HG03565 (cell line): ENCODE results near the gene RIPK4.

Experiments used
- ATAC-seq: cut with Tn5 transposase; IDR thresholded peaks from one replicate; pipeline ENCODE4 v1.9.1; 2021; ENCODE audit warnings: mild to moderate bottlenecking, moderate library complexity; ENCODE audit not compliant: unreplicated experiment

Gene RIPK4

DNA sequence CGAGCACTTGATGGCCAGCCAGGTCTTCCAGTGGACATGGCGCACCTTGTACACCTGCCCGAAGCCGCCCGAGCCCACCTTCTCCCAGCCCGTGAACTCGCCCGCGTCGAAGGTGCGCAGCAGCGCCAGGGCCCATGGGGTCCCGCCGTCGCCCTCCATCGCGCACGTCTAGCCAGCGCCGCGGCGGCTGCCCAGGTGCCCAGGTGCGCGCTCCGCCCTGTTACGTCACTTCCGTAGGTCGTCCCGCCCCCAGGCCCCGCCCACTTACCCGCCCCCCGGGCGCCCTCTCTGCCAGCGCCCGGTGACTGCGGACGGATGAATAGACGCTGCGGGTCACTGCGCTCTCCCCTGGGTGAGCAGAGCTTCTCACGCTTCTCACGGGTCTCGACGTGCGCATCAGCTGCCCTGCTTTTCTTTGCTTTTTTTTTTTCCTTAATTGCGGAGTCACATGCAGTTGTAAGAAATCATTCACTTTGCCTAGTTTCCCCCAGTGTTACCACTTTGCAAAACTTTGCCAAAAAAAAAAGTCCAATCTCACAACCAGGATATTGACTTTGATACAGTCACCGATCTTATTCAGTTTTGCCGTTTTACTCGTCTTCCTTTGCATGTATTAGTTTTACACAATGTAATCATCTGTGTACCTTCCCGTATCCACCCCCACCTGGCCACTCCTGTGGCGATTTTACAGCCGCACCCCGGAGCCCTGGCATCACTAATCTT lies at the start of gene RIPK4:
RIPK4 (minus strand) TSS at position 170 of the 723 bp plus-strand sequence; CDS start at position 159, 11 bp downstream.
- ATAC-seq, result no peak

DNA sequence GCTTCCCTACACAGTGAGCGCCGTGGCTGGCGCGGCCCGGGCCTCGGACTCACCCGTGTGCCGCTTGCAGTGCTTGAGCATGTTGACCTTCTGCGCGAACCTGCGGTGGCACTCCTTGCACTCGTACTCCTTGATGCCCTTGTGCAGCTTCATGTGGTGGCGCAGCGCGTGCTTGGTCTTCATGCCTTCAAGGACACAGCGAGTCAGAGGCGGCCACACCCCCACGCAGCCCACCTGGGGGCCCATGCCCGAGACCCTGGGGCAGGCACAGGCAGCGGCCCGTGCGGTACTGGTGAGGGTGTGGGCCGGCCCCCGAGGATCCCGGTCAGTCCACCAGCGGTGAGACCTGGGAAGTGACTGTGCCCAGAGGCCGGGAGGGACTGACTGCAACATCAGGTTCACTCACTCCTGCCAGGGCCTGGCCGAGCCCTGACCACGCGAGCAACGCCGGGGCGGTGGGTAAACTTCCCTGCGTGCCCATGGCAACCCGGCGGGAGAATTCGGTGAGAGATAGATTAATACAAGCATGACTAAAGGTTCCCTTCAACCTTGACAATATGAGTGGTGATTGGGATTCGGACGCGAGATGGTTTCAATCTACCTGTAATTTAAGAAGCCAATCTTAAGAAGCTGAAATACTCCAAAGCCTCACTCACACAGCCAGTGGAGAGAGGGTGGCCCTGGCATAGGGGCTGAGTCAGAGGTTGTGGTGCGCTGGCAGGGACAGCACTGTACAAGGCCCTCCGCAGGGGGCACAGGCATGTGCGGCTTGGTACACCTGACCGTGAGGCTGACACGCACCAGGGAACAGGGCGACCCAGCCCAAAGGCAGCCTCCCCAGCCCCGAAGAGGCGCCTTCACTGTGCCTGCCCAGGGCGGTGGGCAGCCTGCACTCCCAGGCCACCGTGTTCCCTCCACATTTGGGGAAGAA lies 49.1 kb upstream of the RIPK4 start:
- no peak for ATAC-seq

DNA sequence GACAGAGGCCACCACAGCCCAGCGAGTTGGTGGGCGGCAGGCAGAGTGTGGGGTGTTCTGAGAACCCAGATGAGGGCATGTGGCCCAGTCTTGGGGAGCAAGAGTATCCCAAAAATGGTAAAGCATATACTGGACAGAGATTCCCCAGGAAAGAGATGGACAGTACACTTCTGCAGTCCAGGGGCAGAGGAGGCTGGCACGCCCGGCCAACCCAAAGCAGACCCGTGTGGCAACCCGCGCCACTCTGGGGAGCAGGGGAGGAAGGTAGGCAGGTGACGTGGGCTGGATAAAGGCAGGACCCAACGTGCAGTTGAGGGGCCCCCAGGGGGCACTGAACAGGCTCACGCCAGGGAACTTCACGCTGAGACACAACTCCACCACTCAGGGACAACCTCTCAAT lies 46.4 kb upstream of the RIPK4 start:
- ATAC-seq, result no peak

DNA sequence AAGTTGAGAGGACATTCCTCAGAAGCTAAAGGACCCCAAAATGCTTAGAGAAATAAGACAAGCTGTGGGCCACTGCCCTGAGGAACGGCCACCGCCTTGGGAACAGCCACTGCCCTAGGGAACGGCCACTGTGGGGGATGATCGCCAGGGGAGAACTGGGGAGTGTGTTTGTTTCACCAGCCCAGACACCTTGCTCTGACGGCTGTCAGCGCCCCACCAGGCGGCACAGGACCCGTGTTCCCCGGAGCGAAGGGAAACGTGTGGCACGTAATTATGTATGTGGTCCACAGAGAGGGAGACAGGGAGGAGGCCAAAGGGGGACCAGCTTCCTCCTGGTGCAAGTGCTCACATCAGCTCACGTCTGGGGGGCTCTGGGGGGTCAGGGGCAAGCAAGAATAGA lies 45.8 kb upstream of the RIPK4 start:
- ATAC-seq, result no peak

DNA sequence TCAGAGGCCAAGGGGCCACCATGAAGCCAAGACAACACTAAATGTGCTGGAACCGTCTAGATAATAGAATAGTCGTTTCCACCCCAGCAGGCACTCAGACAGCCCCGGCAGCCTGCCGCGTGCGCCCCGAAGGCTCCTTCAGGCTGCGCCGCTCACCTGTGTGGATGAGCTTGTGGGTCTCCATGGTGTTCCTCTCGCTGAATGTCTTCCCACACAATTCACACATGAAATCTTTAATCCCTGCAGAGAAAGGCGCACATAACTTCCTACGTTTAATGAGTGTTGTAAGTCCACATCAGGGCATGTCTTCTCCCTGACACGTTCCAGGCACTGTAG lies 43.7 kb upstream of the RIPK4 start:
- ATAC-seq, result no peak

DNA sequence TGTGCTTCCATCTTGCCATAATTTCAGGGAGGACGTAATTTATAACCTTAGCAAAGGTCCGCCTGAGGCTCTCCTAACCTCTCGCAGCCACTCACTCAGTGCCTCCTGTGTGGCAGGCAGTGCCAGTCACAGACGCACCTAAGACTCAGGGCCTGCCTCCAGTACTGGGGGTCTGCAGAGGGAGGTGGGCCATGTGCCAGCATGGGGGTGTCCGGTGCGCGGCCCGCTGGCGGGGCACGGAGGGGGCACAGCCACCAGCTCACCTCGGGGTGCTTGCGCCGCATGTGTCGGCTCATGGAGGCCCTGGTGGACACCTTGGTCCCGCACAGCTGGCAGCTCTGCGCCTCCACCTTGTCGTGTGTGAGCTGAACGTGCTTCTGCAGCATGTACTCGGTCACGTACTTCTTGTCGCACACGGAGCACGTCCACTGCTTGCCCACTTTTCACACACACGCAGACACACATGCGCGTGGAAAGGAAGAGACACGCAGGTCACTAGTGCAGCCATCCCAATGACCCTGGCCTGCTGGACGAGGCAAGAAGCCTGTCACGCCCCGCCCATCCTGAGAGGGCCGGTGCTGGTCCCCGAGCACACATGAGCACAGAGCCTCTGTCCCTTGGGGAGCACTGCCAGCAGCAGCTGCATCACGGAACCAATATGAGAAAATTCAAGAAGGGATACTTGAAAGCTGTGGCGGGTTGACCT lies 43.2 kb upstream of the RIPK4 start:
- ATAC-seq, result no peak

DNA sequence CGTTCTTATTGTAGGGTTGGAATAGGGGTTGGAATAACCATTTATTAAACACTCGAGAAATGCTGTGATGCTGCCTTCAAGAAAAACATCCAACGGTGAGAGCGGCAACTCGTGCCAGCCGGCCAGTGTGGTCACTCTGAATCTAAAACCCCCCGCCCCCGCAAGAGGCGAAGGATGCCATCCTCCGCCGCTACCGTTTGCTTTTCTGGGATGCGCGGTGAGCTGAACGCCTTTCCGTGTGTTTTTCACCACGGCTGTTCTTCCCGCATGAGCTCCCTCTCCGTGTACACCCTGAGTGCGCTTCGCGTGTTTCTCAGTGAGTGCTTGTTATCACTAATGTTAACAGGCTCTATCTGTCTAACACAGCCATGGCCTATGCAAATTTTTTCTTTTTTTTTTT lies 42.0 kb upstream of the RIPK4 start:
- no peak for ATAC-seq

DNA sequence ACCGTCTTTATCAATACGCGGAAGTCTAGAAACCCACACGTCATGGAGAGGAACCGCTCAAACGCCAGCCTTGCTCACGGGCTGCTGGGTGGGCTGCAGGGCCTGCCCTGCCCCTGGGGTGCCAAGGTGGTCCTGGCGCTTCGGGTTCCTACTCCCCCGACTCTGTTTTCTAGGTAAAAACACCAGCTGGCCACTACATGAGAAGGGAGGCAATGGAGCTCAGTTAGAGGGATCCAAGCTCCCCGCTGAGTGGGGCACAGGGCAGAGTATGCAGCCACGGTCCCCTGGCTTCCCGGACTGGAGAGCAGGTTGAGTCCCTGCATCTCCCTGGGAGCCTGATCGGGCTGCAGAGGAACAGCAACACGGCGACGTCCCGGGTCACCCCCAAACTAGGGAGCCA lies 41.2 kb upstream of the RIPK4 start:
- no peak for ATAC-seq

DNA sequence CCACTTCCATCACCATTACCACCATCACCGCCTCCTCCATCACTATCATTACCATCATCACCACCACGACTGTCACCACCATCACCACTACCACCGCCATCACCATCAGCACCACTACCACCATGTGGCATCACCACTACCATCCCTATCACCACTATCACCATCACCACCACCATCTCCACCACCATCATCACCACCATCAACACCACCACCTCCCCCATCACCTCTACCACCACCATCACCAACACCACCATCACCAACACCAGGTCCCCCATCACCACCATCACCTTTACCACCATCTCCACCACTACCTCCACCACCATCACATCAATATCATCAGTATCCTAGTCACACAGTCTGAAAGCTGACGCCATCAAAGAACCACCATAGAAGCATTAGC lies 39.9 kb upstream of the RIPK4 start:
- ATAC-seq, result no peak

DNA sequence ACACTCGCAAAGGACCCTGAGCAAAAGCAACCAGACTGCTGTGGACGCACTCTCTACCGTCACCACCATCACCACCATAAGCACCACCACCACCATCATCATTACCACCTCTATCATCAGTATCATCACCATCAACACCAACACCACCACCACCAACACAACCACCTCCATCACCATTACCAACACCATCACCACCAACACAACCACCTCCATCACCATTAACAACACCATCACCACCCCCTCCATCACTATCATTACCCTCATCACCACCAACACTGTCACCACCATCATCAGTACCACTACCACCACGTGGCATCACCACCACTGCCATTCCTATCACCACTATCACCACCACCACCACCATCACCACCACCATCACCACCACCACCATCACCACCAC lies 38.8 kb upstream of the RIPK4 start:
- no peak for ATAC-seq

DNA sequence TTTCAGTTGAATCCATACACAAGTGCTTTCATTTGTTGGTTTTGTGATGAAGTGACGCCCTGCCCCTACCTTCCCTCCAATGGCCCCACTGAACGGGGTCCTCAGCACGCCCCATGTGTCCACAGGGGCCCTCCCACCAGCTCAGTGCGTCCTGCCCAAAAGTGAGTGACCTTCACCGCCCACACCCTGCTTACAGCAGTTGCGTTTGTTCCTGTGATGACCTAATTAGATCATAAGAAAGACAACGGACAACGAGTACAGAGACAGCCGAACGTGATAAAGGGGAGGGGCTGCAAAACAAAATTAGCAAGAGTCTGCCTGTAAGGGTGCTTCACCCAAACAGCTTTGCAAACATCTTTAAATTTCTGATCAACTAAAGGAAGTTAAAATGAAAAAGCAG lies 38.2 kb upstream of the RIPK4 start:
- no peak for ATAC-seq

DNA sequence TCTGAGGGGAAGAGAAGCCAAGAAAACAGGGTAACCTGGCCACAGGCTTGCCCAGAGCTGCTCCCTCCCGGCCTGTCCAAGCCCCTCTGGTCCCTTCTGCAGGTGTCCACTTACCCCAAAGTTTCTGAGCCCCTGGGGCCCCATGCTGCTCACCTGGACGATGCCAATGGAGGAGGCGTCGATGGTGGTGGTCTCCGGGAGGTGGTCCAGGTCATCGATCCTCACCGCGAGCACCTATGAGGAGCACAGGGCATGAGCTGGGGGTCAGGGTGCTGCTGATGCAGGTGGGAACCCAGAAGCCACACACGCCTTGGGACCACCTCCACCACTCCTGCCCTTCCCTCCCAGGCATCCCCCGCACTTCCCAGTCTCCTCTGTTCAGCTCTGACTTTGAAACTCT lies 37.5 kb upstream of the RIPK4 start:
- ATAC-seq, result no peak

DNA sequence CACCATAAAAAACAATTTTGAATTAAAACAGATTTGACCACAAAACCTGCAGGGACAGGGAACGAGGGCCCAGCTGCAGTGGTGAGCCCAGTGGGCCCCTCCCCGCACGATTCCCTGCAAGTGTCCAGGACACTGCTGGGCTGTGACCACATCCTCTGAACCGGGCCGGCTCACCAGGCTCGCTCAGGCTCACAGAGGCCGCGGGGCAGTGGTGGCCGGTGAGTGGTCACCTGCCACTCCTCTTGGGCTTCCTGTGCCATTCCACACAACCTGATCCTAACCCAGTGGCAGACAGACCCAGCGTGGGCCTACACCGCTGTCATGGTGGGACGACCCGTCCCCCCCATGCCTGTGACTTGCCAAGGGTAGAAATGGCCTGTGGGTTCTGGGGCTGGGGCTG lies 36.5 kb upstream of the RIPK4 start:
- no peak for ATAC-seq

DNA sequence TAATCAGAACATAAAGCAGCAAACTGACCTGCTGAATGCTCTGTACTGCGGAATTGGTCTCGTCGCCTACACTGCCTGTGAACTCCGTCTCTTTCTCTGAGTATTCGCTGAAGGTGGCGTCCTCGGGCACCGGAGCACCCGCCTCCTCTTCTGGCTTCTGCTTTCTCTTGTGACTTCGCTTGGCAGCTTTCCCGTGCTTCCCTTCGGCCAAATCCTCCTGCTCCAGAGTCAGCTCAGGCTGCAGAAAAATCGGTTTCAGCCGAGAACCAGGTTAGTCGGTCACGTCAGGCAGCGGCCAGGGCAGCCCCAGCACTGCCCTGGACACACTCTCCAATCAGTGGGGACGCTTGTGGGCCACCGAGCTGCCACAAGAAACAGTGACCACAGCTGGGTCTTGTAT lies 35.8 kb upstream of the RIPK4 start:
- ATAC-seq, result no peak

DNA sequence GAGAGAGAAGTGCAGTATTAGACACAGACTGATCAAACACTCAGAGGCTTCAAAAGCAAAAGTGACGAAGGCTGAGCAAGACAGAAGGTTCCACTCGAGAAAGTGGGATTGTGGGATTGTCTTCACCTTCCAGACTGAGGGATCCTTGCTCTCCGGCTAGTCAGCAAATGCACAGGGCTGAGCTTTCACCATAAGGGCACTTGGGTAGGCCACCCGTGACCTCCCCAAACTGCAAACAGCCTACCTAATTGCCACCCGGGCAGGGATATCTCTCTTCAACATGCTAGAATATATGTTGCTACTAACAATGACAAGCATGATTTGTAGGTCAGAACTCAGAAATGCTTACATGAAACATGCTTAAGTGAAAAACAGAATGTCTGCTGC lies 35.3 kb upstream of the RIPK4 start:
- no peak for ATAC-seq

DNA sequence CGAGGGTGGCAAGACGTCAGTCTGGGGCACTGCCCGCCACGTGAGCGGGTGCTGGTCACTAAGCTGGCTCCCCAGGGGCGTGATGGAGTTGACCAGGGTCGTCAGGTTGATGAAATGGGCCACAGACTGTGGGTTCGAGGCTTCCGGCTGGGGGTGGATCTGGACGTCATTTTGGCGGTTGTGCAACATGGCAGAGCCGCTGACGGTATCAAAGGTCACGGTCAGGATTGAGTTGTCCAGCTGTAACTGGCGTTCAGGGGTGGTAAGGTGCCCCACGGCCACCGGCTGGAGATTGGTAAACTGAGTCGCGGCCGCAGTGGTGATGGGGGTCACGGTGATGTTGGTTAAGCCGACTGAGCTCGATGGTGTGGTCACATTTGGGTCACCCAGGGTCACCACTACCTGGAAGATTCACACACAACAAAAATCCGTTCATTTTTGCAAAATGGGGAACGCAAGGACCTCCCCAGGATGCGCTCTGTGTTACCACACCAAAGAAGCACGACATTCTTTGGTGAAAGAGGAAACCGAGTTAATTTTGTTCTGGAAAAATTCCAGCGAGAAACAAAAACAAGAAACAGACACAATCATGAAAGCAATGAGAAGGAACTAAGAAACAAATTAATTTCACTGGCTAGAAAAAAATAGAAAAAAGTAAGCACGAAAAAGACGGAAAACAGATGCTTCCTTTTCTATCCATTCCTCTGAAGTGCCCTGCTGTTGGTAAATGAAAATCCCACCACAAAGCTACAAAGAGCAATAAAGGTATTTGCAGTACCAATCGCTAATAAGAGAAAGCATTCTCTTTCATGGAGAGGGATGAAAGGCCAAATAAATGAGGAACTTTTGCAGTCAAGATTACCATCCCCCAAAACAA lies 34.7 kb upstream of the RIPK4 start:
- no peak for ATAC-seq

DNA sequence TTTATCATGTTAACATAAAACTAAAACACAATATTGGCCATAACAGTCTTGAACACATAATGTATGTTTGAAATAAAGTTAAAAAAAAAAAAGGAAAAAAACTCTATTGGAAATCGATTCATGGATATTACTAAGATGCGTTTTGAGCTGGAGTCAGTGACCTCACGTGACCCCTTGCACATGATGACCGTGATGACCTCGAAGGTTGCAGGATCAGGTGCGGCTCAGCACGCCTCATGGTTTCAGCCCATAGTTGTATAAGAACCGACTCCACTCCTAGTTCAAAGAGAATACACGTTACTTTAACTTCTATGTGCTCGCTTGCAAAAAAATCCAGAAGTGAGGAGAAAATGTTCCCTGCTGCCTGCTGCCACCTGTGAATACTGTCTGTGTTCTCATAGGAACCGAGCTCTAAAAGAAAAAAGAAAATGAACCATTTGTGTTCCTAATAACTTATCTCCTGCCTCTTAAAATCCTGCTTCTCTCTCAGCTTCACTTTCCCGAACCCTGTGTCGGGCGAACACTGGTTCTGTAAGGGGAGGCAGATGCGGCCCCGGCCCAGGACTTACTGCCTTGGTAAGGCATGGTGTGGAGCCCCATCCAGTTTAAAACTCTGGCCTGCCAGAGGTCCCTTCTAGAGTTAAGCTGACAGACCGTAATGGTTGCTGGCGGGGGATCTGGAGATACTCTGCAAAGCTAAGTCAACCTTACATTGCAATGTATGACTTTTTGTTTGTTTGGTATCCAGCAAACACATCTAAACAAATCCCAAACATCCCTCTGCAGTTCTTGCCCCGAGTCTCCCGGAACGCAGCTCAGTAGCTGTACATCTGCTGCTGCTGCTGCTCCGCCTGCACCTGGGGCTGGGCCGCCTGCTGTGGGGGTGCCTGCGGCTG lies 33.8 kb upstream of the RIPK4 start:
- ATAC-seq, result no peak

DNA sequence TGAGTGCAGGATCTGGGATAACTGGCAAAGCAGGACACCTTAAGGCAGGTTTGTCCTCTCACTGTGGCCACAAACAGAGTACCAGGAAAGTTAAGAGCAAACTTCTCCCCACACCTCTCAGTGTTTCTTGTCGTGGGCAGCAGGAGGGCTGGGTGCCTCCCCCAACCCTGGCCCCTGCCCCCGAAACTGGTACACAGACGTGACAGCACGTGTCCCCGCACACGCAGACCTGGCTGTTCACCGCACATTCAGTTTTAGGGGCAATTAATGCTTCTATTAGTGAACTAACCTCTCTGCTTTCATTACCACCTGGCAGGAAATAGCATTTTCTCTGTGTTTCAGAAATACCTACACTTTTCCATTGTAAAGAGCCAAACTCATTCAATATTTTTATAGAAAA lies 32.9 kb upstream of the RIPK4 start:
- no peak for ATAC-seq

DNA sequence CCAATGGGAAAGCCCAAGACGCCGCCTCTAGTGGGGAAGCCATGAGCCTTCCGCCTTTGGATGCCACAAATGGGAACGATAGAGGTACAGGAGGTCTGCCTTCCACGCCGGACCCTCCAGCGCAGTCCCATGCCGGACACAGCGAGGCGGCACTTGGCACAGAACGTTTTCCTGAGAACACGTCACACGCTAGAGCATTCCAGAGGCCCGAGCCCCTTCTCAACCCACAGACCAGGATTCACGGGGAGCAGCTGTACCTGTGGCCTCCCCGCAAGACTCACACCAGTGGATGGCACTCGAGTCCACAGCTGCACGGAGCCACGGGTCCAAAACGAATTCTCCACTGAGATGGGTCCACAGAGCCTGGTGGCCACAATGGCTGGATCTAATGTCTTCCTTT lies 31.5 kb upstream of the RIPK4 start:
- ATAC-seq, result no peak
